ENCODE results near the gene WDHD1.
A peak's percentile ranks its signal among the peaks of the same experiment; 100 is the strongest.
"Not testable (repeated sequence)": the region's sequence is repeated elsewhere in the genome, so short reads cannot be mapped to it uniquely, and the experiment has no call there.

WDHD1 gene

GRCh38 chr14:55048900-55049436 lies 22.1 kb upstream of the WDHD1 start:
- DNase-seq (ENCODE audit: low read depth): no peak

- DNase-seq (ENCODE audit: low read depth): no peak
Observed at GRCh38 chr14:55047301-55048053, 20.6 kb upstream of the WDHD1 start.

- no peak for DNase-seq (ENCODE audit: low read depth)
Observed at GRCh38 chr14:55045087-55045486, 18.2 kb upstream of the WDHD1 start.

GRCh38 chr14:55043528-55043927 lies 16.6 kb upstream of the WDHD1 start:
- peak; percentile 79 for DNase-seq (ENCODE audit: low read depth)

- peak; percentile 16 for DNase-seq (ENCODE audit: low read depth)
Observed at GRCh38 chr14:55038708-55039107, 11.8 kb upstream of the WDHD1 start.

GRCh38 chr14:55037995-55038394 lies 11.1 kb upstream of the WDHD1 start:
- not testable (repeated sequence) for DNase-seq (ENCODE audit: low read depth)

- peak; percentile 13 for DNase-seq (ENCODE audit: low read depth)
Observed at GRCh38 chr14:55031190-55031589, 4.3 kb upstream of the WDHD1 start.

GRCh38 chr14:55028476-55028875 lies 1.6 kb upstream of the WDHD1 start:
- DNase-seq (ENCODE audit: low read depth): no peak

GRCh38 chr14:55028066-55028465 lies 1.2 kb upstream of the WDHD1 start:
- DNase-seq (ENCODE audit: low read depth): peak; percentile 8

GRCh38 chr14:55026441-55026792 lies 482 bp downstream of the WDHD1 start:
- no peak for DNase-seq (ENCODE audit: low read depth)

- no peak for DNase-seq (ENCODE audit: low read depth)
Observed at GRCh38 chr14:55025948-55026347, 951 bp downstream of the WDHD1 start.

- not testable (repeated sequence) for DNase-seq (ENCODE audit: low read depth)
Observed at GRCh38 chr14:55024365-55024764, 2.5 kb downstream of the WDHD1 start.

- DNase-seq (ENCODE audit: low read depth): peak; percentile 67
Observed at GRCh38 chr14:55019968-55020554, 6.8 kb downstream of the WDHD1 start.

- DNase-seq (ENCODE audit: low read depth): no peak
Observed at GRCh38 chr14:55015006-55015405, 11.9 kb downstream of the WDHD1 start.

- peak; percentile 48 for DNase-seq (ENCODE audit: low read depth)
Observed at GRCh38 chr14:55005071-55005470, 21.8 kb downstream of the WDHD1 start.

GRCh38 chr14:55000381-55000780 lies 26.5 kb downstream of the WDHD1 start:
- peak; percentile 85 for DNase-seq (ENCODE audit: low read depth)

- DNase-seq (ENCODE audit: low read depth): no peak
Observed at GRCh38 chr14:54985156-54985555, 41.7 kb downstream of the WDHD1 start.

GRCh38 chr14:54981698-54982097 lies 45.2 kb downstream of the WDHD1 start:
- peak; percentile 23 for DNase-seq (ENCODE audit: low read depth)

GRCh38 chr14:54979039-54979438 lies 47.9 kb downstream of the WDHD1 start:
- no peak for DNase-seq (ENCODE audit: low read depth)

GRCh38 chr14:54976316-54976715 lies 50.6 kb downstream of the WDHD1 start:
- peak; percentile 89 for DNase-seq (ENCODE audit: low read depth)

GRCh38 chr14:54975856-54976255 lies 51.0 kb downstream of the WDHD1 start:
- peak; percentile 12 for DNase-seq (ENCODE audit: low read depth)

GRCh38 chr14:54974788-54975414 lies 52.0 kb downstream of the WDHD1 start:
- DNase-seq (ENCODE audit: low read depth): no peak

GRCh38 chr14:54967496-54967895 lies 59.4 kb downstream of the WDHD1 start:
- no peak for DNase-seq (ENCODE audit: low read depth)
